ENCODE results near the gene PDP2. TPM values are rescaled to one million over a fixed set of nuclear protein-coding genes. Genes with fewer than 3 reads are reported as not detected.

PDP2 gene
- total RNA-seq, 1 donor from 2014 or later, result 18.3 TPM

DNA sequence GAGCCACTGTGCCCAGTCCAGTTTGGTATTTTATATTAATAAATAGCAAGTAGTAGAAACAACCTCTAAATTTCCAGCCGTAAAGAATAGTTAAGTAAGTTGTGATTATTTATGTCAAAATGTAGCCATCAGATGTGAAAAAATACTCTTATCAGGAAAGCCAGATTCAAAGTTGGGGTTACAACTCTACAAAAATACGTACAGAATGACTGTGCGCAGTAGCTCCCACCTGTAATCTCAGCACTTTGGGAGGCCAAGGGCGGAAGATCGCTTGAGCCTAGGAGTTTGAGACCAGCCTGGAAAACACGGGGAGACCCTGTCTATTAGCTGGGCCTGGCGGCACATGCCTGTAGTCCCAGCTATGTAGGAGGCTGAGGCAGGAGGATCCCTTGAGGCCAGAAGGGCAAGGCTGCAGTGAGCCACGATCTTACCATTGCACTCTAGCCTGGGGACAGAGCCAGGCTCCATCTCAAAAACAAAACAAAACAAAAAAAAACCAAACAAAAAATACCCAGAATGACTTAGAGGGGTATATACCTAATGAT, 1.7 kb downstream of the PDP2 start:
- H3K36me3 Mint-ChIP-seq (ENCODE audit: unreplicated experiment), result no peaks in the 10 kb centered on the region
- peaks cover 3% of the 10 kb centered on the region for H3K9me3 Mint-ChIP-seq (ENCODE audit: unreplicated experiment)
- H3K27ac Mint-ChIP-seq (ENCODE audit: unreplicated experiment), result no peak overlapping the region

DNA sequence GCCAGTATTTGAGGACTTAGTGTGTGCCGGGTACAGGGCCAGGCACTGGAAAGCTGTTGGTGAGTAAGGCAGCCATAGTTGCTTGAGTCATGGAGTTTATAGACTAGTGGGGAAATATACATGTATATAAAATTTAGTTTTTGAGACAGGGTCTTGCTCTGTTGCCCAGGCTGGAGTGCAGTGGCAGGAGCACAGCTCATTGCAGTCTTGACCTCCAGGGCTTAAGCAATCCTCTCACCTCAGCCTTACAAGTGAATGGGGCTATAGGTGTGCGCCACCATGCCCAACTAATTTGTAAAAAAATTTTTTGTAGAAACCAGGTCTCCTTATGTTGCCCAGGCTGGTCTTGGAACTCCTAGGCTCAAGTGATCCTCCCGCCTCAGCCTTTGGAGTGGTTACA, 2.4 kb downstream of the PDP2 start:
- Mint-ChIP-seq H3K4me3 (ENCODE audit: unreplicated experiment) (no peak overlapping the region), H3K36me3 (ENCODE audit: unreplicated experiment) (no peaks in the 10 kb centered on the region), H3K27me3 (ENCODE audit: unreplicated experiment) (peaks cover 7% of the 10 kb centered on the region), H3K9me3 (ENCODE audit: unreplicated experiment) (peaks cover 3% of the 10 kb centered on the region), H3K4me1 (ENCODE audit: low read depth, unreplicated experiment) (peaks cover 6% of the 10 kb centered on the region), H3K27ac (ENCODE audit: unreplicated experiment) (no peak overlapping the region)
- DNase-seq, result no peak
- TF ChIP-seq, protein P1, sequence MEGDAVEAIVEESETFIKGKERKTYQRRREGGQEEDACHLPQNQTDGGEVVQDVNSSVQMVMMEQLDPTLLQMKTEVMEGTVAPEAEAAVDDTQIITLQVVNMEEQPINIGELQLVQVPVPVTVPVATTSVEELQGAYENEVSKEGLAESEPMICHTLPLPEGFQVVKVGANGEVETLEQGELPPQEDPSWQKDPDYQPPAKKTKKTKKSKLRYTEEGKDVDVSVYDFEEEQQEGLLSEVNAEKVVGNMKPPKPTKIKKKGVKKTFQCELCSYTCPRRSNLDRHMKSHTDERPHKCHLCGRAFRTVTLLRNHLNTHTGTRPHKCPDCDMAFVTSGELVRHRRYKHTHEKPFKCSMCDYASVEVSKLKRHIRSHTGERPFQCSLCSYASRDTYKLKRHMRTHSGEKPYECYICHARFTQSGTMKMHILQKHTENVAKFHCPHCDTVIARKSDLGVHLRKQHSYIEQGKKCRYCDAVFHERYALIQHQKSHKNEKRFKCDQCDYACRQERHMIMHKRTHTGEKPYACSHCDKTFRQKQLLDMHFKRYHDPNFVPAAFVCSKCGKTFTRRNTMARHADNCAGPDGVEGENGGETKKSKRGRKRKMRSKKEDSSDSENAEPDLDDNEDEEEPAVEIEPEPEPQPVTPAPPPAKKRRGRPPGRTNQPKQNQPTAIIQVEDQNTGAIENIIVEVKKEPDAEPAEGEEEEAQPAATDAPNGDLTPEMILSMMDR (IDR thresholded peaks at IDR 0.05; ENCODE audit: partially characterized antibody, unreplicated experiment), result no peak

More for the DNA sequence above, 1.7 kb downstream of the PDP2 start:
- TF ChIP-seq, protein P1 (IDR thresholded peaks at IDR 0.05; ENCODE audit: partially characterized antibody, unreplicated experiment), result no peak
- Mint-ChIP-seq H3K4me3 (ENCODE audit: unreplicated experiment) (no peak overlapping the region), H3K27me3 (ENCODE audit: unreplicated experiment) (peaks cover 7% of the 10 kb centered on the region), H3K4me1 (ENCODE audit: low read depth, unreplicated experiment) (peaks cover 6% of the 10 kb centered on the region)
- DNase-seq, result no peak

DNA sequence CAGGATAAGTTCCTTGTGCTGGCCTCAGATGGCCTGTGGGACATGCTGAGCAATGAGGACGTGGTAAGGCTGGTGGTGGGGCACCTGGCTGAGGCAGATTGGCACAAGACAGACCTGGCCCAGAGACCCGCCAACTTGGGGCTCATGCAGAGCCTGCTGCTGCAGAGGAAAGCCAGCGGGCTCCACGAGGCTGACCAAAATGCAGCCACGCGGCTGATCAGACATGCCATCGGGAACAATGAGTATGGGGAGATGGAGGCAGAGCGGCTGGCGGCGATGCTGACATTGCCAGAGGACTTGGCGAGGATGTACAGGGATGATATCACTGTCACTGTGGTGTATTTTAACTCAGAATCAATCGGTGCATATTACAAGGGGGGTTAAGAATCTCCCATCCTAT, 5.2 kb downstream of the PDP2 start:
- no peak for DNase-seq
- no peak overlapping the region for H3K27ac Mint-ChIP-seq (ENCODE audit: unreplicated experiment)
- no peaks in the 10 kb centered on the region for H3K27me3 Mint-ChIP-seq (ENCODE audit: unreplicated experiment)
- no peaks in the 10 kb centered on the region for H3K36me3 Mint-ChIP-seq (ENCODE audit: unreplicated experiment)
- H3K4me3 Mint-ChIP-seq (ENCODE audit: unreplicated experiment), result no peak overlapping the region
- H3K9me3 Mint-ChIP-seq (ENCODE audit: unreplicated experiment), result no peaks in the 10 kb centered on the region
- TF ChIP-seq, protein P1 (IDR thresholded peaks at IDR 0.05; ENCODE audit: partially characterized antibody, unreplicated experiment), result no peak
- peaks cover 2% of the 10 kb centered on the region for H3K4me1 Mint-ChIP-seq (ENCODE audit: low read depth, unreplicated experiment)

DNA sequence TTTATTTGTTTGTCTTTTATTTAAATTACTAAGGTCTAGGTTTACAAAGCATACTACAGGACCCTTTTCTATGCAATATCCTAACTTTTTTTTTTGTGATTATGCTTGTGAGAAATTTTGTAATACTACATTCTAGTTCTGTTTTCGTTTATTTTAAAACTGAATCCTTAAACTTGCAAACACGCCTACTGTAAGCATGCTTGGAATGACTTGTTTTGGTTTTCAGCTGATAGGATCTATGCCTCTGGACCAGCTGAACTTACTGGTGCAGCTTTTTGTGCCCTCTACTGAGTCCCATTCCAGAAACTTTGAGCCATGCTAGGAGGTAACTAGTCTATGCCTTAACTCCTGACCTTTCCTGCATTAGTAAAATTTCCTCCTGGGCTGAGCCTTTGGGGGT, 6.0 kb downstream of the PDP2 start:
- TF ChIP-seq, protein P1 (IDR thresholded peaks at IDR 0.05; ENCODE audit: partially characterized antibody, unreplicated experiment), result no peak
- no peak overlapping the region for H3K4me3 Mint-ChIP-seq (ENCODE audit: unreplicated experiment)
- H3K27ac Mint-ChIP-seq (ENCODE audit: unreplicated experiment), result no peak overlapping the region
- no peak for DNase-seq
- H3K4me1 Mint-ChIP-seq (ENCODE audit: low read depth, unreplicated experiment), result peaks cover 2% of the 10 kb centered on the region
- peaks cover under 1% of the 10 kb centered on the region for H3K9me3 Mint-ChIP-seq (ENCODE audit: unreplicated experiment)
- H3K27me3 Mint-ChIP-seq (ENCODE audit: unreplicated experiment), result peaks cover 4% of the 10 kb centered on the region
- no peaks in the 10 kb centered on the region for H3K36me3 Mint-ChIP-seq (ENCODE audit: unreplicated experiment)

DNA sequence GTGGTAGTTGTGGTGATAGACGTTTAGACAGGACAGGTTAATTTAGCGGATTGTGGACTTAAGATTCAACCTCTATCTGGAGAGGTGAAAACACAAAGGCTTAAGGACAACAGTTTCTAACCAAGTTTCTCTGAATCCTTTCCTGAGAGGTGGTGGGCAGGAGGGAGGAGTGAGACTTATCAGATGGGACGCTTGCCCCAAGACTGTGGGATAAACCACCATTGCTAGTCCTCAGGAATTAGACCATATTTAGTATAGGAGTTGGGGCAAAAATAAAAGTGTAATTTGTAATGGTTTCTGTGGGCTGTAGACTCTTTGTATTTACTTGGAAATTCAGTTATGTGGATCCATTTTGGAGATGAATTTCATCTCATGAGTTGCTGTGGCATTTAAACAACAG, 6.6 kb downstream of the PDP2 start:
- no peak for DNase-seq
- Mint-ChIP-seq H3K36me3 (ENCODE audit: unreplicated experiment) (no peaks in the 10 kb centered on the region), H3K27me3 (ENCODE audit: unreplicated experiment) (peaks cover 7% of the 10 kb centered on the region), H3K4me1 (ENCODE audit: low read depth, unreplicated experiment) (peaks cover 2% of the 10 kb centered on the region), H3K27ac (ENCODE audit: unreplicated experiment) (no peak overlapping the region), H3K4me3 (ENCODE audit: unreplicated experiment) (no peak overlapping the region), H3K9me3 (ENCODE audit: unreplicated experiment) (peaks cover 2% of the 10 kb centered on the region)
- TF ChIP-seq, protein P1 (IDR thresholded peaks at IDR 0.05; ENCODE audit: partially characterized antibody, unreplicated experiment), result no peak

All from glutamatergic neuron (in vitro differentiated cells).